GM23248 (cell line): ENCODE results near the gene EFHC2. TPM values are rescaled to one million over a fixed set of nuclear protein-coding genes. Genes with fewer than 3 reads are reported as not detected.

Experiments used
- DNase-seq: peaks from one replicate; pipeline ENCODE4 v3.0.0-alpha.2; 2015
- H2AFZ ChIP-seq: fragments of 200-600 bp; sonication (generic); 2 replicates; pipeline ENCODE4 v1.6.1; 2016; ENCODE audit warnings: antibody characterized with exemption
- H3F3A ChIP-seq: fragments of 200-600 bp; sonication (generic); 2 replicates; pipeline ENCODE4 v1.6.1; 2016; ENCODE audit warnings: mild to moderate bottlenecking, antibody characterized with exemption, mixed run types; ENCODE audit not compliant: insufficient read depth
- H3K27ac ChIP-seq: fragments of 200-600 bp; sonication (generic); 2 replicates; pipeline ENCODE4 v1.5.1; 2016; ENCODE audit warnings: mild to moderate bottlenecking
- H3K27me3 ChIP-seq: fragments of 200-600 bp; sonication (generic); replicated peaks from 2 replicates; pipeline ENCODE4 v1.6.1; 2016; ENCODE audit warnings: mild to moderate bottlenecking; ENCODE audit not compliant: insufficient read depth
- H3K36me3 ChIP-seq: fragments of 200-600 bp; sonication (generic); 2 replicates; pipeline ENCODE4 v1.6.1; 2016; ENCODE audit warnings: low read depth, mild to moderate bottlenecking
- H3K4me1 ChIP-seq: fragments of 200-600 bp; sonication (generic); 2 replicates; pipeline ENCODE4 v1.6.1; 2016; ENCODE audit warnings: mild to moderate bottlenecking; ENCODE audit not compliant: insufficient read depth
- H3K4me2 ChIP-seq: fragments of 200-600 bp; sonication (generic); one replicate; pipeline ENCODE4 v1.6.1; 2016; ENCODE audit warnings: mild to moderate bottlenecking; ENCODE audit not compliant: unreplicated experiment
- H3K4me3 ChIP-seq: fragments of 200-600 bp; sonication (generic); 2 replicates; pipeline ENCODE4 v1.5.1; 2016; ENCODE audit warnings: mild to moderate bottlenecking
- H3K79me2 ChIP-seq: fragments of 200-600 bp; sonication (generic); 2 replicates; pipeline ENCODE4 v1.6.1; 2016; ENCODE audit warnings: mild to moderate bottlenecking; ENCODE audit not compliant: insufficient read depth
- H3K9ac ChIP-seq: fragments of 200-600 bp; sonication (generic); 2 replicates; pipeline ENCODE4 v1.6.1; 2016; ENCODE audit warnings: mild to moderate bottlenecking
- H3K9me2 ChIP-seq: fragments of 200-600 bp; sonication (generic); 2 replicates; pipeline ENCODE4 v1.6.1; 2016; ENCODE audit warnings: mixed run types, mild to moderate bottlenecking, moderate library complexity; ENCODE audit not compliant: insufficient read depth
- H3K9me3 ChIP-seq: fragments of 200-600 bp; sonication (generic); one replicate; pipeline ENCODE4 v1.6.1; 2017; ENCODE audit warnings: low read depth
- H4K20me1 ChIP-seq: fragments of 200-600 bp; sonication (generic); 2 replicates; pipeline ENCODE4 v1.6.0; 2016; ENCODE audit not compliant: insufficient read depth
- EZH2 ChIP-seq: fragments of 200-600 bp; sonication (generic); IDR thresholded peaks from 2 replicates; pipeline ENCODE4 v1.6.1; 2018; ENCODE audit warnings: antibody characterized with exemption, mild to moderate bottlenecking; ENCODE audit not compliant: insufficient read depth, poor library complexity, severe bottlenecking
- EZH2phosphoT487 ChIP-seq: fragments of 200-600 bp; sonication (generic); IDR thresholded peaks from 2 replicates; pipeline ENCODE4 v1.6.1; 2018; ENCODE audit warnings: antibody characterized with exemption, moderate library complexity, mild to moderate bottlenecking, low read depth; ENCODE audit not compliant: insufficient read depth
- WGBS, 2 experiments: methylation state at CpG; one replicate each; pipeline ENCODE4 v1.1.6; 2015 to 2017; ENCODE audit warnings: low lambda C conversion rate in 2 of 2, low coverage in 1 of 2; ENCODE audit errors: missing lambda C conversion rate in 2 of 2; 5-methylcytosine and 5-hydroxymethylcytosine counted together
- in situ Hi-C: fragments of 300-500 bp; cut with MboI; formaldehyde crosslinking; loops from 2 replicates; pipeline ENCODE4 v1.15.0; 2020
- polyA plus RNA-seq: library from polyadenylated mRNA; unstranded; fragments of >200 nt; fragmentation: Nextera tagmentation; extraction: Ambion mirVana; gene quantifications from 2 replicates; pipeline ENCODE4 v1.2.1, GENCODE V29; 2016
- total RNA-seq: library from RNA; depleted of rRNA; stranded (reverse); fragments of >200 nt; shearing (Covaris generic); gene quantifications from 2 replicates; pipeline ENCODE4 v1.2.3, GENCODE V29; 2014

The EFHC2 gene
- total and polyA plus RNA-seq, 2 experiments from 2014 or later: 0.38 TPM; not detected in 1

- no peaks in the 10 kb centered on the region for H3K27me3 ChIP-seq
- no peaks in the 10 kb centered on the region for H3K79me2 ChIP-seq
- H3K9me2 ChIP-seq: no peaks in the 10 kb centered on the region
Observed at GRCh38 chrX:44173219-44173618, 170.3 kb downstream of the EFHC2 start.

GRCh38 chrX:44167116-44167515 is 176.4 kb downstream of the EFHC2 start:
- Histone ChIP-seq H3K79me2 (no peaks in the 10 kb centered on the region), H3K27me3 (no peaks in the 10 kb centered on the region), H3K9ac (no peak overlapping the region), H3K27ac (no peak overlapping the region), H3K9me3 (no peaks in the 10 kb centered on the region), H4K20me1 (no peaks in the 10 kb centered on the region), H3K4me2 (no peak overlapping the region), H3K36me3 (no peaks in the 10 kb centered on the region), H3K4me3 (no peak overlapping the region), H3K4me1 (no peaks in the 10 kb centered on the region), H2AFZ (no peak overlapping the region), H3F3A (no peaks in the 10 kb centered on the region), H3K9me2 (no peaks in the 10 kb centered on the region)
- WGBS, 2 experiments: 0% methylated on average over 1 of the region's 1 CpG
- TF ChIP-seq EZH2: no peak
- TF ChIP-seq EZH2phosphoT487: no peak
- DNase-seq: no peak
- in situ Hi-C loops: no loop called here

More at GRCh38 chrX:44173219-44173618, 170.3 kb downstream of the EFHC2 start:
- no peak for TF ChIP-seq EZH2
- Histone ChIP-seq H3K4me2 (no peak overlapping the region), H3K9me3 (no peaks in the 10 kb centered on the region), H3K4me1 (no peaks in the 10 kb centered on the region), H4K20me1 (no peaks in the 10 kb centered on the region), H3K4me3 (no peak overlapping the region), H3K9ac (no peak overlapping the region), H3F3A (no peaks in the 10 kb centered on the region), H3K27ac (no peak overlapping the region), H3K36me3 (no peaks in the 10 kb centered on the region), H2AFZ (no peak overlapping the region)
- no peak for DNase-seq
- 19 to 33% methylated on average over 2 to 3 of the region's 3 CpGs for WGBS, 2 experiments
- in situ Hi-C loops: no loop called here

GRCh38 chrX:44162964-44163475 is 180.5 kb downstream of the EFHC2 start:
- H2AFZ ChIP-seq: no peak overlapping the region
- H4K20me1 ChIP-seq: no peaks in the 10 kb centered on the region
- in situ Hi-C loops: no loop called here
- H3K9me2 ChIP-seq: no peaks in the 10 kb centered on the region
- TF ChIP-seq EZH2 (no peak), EZH2phosphoT487 (no peak)
- no peak overlapping the region for H3K9ac ChIP-seq
- no peak for DNase-seq
- H3K27ac ChIP-seq: no peak overlapping the region
- H3K79me2 ChIP-seq: no peaks in the 10 kb centered on the region
- H3K9me3 ChIP-seq: no peaks in the 10 kb centered on the region
- no peaks in the 10 kb centered on the region for H3K4me1 ChIP-seq
- no peak overlapping the region for H3K4me2 ChIP-seq
- no peak overlapping the region for H3K4me3 ChIP-seq
- H3F3A ChIP-seq: no peaks in the 10 kb centered on the region
- no peaks in the 10 kb centered on the region for H3K36me3 ChIP-seq
- no peaks in the 10 kb centered on the region for H3K27me3 ChIP-seq

GRCh38 chrX:44157858-44158257 is 185.6 kb downstream of the EFHC2 start:
- no peaks in the 10 kb centered on the region for H3K27me3 ChIP-seq
- H3K4me3 ChIP-seq: no peak overlapping the region
- H4K20me1 ChIP-seq: no peaks in the 10 kb centered on the region
- H3K9me3 ChIP-seq: no peaks in the 10 kb centered on the region
- no peak overlapping the region for H3K27ac ChIP-seq
- no peaks in the 10 kb centered on the region for H3K79me2 ChIP-seq
- peaks cover 4% of the 10 kb centered on the region; the same call in 1 of the 2 replicates for H3K4me1 ChIP-seq
- 6 to 10% methylated on average over 2 of the region's 2 CpGs for WGBS, 2 experiments
- no peaks in the 10 kb centered on the region for H3K9me2 ChIP-seq
- no peaks in the 10 kb centered on the region for H3K36me3 ChIP-seq
- TF ChIP-seq EZH2: no peak
- TF ChIP-seq EZH2phosphoT487: no peak
- no peak overlapping the region for H3K4me2 ChIP-seq
- no peaks in the 10 kb centered on the region for H3F3A ChIP-seq
- no peak overlapping the region for H2AFZ ChIP-seq
- in situ Hi-C loops: no loop called here
- no peak overlapping the region for H3K9ac ChIP-seq
- DNase-seq: peak; percentile 67

GRCh38 chrX:44157283-44157682 is 186.2 kb downstream of the EFHC2 start:
- peak; percentile 3 for DNase-seq
- no peak overlapping the region for H3K9ac ChIP-seq
- in situ Hi-C loops: no loop called here
- H3K4me3 ChIP-seq: no peak overlapping the region
- no peaks in the 10 kb centered on the region for H3K36me3 ChIP-seq
- no peaks in the 10 kb centered on the region for H3K27me3 ChIP-seq
- peaks cover 4% of the 10 kb centered on the region; the same call in 1 of the 2 replicates for H3K4me1 ChIP-seq
- H3K9me3 ChIP-seq: no peaks in the 10 kb centered on the region
- no peaks in the 10 kb centered on the region for H3F3A ChIP-seq
- H3K27ac ChIP-seq: no peak overlapping the region
- no peaks in the 10 kb centered on the region for H3K9me2 ChIP-seq
- no peaks in the 10 kb centered on the region for H3K79me2 ChIP-seq
- no peak overlapping the region for H3K4me2 ChIP-seq
- no peak for TF ChIP-seq EZH2phosphoT487
- H2AFZ ChIP-seq: no peak overlapping the region
- no peaks in the 10 kb centered on the region for H4K20me1 ChIP-seq
